Nephron (organoid): ENCODE data around the gene MAGI3.

ENCODE experiments used
- H3K27ac Mint-ChIP-seq, 3 experiments: 2 replicates each; pipeline ENCODE4 v1.8.0; 2020; ENCODE audit warnings: mixed read lengths in 3 of 3, mild to moderate bottlenecking in 2 of 3, moderate library complexity in 1 of 3
- H3K27me3 Mint-ChIP-seq: 2 replicates; pipeline ENCODE4 v1.8.0; 2021; ENCODE audit warnings: low read depth, mild to moderate bottlenecking, moderate library complexity, mixed read lengths
- H3K36me3 Mint-ChIP-seq: 2 replicates; pipeline ENCODE4 v1.8.0; 2020; ENCODE audit warnings: low read depth, mixed read lengths
- H3K4me1 Mint-ChIP-seq: 2 replicates; pipeline ENCODE4 v1.8.0; 2020; ENCODE audit warnings: mixed read lengths
- H3K4me3 Mint-ChIP-seq, 3 experiments: 2 replicates each; pipeline ENCODE4 v1.8.0; 2020; ENCODE audit warnings: mild to moderate bottlenecking in 3 of 3, mixed read lengths in 3 of 3, moderate library complexity in 2 of 3
- H3K9me3 Mint-ChIP-seq: 2 replicates; pipeline ENCODE4 v1.8.0; 2020; ENCODE audit warnings: mixed read lengths
- TF ChIP-seq, protein P1 (sequence below), 3 experiments: fragments of 200-600 bp; sonication (generic); IDR thresholded peaks; one replicate each; pipeline ENCODE4 v1.5.0; 2021; ENCODE audit warnings: antibody characterized with exemption in 3 of 3; ENCODE audit not compliant: unreplicated experiment in 3 of 3

MAGI3 gene

DNA sequence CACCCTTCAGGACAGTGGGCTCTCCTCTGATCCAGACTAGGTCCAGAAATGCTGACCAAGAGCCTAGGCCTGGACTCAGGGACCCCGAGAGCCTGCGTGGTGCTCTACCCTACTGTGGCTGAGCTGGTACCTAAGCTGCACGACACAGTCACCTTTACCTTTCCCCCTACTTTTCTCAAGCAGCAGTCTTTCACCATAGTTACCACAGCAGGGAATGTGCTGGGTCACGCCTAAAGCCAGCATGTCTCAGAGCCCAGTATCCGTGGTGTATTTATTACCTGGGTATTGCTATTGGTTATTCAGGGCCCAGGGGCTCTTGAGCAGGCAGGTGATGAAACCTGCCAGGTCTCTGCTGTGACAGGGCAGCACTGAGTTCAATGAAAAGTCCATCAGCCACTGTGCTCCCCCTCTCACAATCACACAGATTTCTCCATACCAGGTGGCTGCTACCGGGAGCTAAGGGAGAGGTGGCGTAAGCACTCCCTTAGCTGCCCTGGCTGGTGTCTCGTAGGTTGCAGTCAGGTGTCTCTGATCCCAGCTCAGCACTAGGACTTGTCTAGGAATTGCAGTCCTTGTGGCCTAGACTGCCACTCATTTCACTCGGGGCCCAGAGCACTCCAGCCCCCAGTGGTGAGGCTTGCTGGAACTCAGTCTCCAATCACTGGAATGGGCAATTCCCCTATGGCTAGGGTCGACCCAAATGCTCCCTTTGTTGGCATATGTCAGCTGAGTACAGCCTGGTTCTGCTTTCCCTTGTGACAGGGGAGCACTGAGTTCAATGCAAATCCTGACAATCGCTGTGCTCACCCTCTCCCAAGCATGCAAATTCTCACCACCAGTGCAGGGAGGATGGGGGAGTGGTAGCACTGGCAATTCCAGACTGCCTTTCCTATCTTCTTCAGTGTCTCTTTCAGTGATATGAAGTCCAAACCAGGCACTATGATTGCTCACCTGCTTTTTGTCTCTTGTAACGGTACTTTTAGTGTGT lies 240.3 kb downstream of the MAGI3 start:
- Mint-ChIP-seq H3K36me3 (peaks cover 55% of the 10 kb centered on the region), H3K4me1 (no peaks in the 10 kb centered on the region), H3K27me3 (no peaks in the 10 kb centered on the region), H3K9me3 (peaks cover 43% of the 10 kb centered on the region), H3K4me3 (no peak overlapping the region), H3K27ac (no peak overlapping the region)
- TF ChIP-seq, protein P1, sequence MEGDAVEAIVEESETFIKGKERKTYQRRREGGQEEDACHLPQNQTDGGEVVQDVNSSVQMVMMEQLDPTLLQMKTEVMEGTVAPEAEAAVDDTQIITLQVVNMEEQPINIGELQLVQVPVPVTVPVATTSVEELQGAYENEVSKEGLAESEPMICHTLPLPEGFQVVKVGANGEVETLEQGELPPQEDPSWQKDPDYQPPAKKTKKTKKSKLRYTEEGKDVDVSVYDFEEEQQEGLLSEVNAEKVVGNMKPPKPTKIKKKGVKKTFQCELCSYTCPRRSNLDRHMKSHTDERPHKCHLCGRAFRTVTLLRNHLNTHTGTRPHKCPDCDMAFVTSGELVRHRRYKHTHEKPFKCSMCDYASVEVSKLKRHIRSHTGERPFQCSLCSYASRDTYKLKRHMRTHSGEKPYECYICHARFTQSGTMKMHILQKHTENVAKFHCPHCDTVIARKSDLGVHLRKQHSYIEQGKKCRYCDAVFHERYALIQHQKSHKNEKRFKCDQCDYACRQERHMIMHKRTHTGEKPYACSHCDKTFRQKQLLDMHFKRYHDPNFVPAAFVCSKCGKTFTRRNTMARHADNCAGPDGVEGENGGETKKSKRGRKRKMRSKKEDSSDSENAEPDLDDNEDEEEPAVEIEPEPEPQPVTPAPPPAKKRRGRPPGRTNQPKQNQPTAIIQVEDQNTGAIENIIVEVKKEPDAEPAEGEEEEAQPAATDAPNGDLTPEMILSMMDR (IDR thresholded peaks at IDR 0.05; ENCODE audit: unreplicated experiment in 3 of 3) = no peak

DNA sequence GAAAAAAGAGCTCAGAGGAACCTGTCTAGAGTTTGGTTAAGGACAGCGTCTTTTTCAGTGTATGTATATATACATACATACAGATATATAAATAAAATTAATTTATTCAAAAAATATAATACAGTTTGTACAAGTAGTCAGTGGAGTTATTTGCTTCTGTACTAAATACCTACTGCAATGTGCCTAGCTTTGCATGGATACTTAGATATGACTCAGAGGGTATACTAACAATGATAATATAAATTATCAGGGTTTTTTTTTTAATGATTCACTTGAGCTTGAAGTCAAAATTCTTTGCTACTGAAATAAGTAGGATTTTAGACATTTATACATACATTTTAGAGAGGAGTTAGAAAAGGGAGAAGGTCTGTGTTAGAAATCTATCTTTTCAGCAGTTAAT lies 251.1 kb downstream of the MAGI3 start:
- H3K36me3 Mint-ChIP-seq = peaks cover 46% of the 10 kb centered on the region
- H3K4me3 Mint-ChIP-seq = no peak overlapping the region
- TF ChIP-seq, protein P1 (IDR thresholded peaks at IDR 0.05; ENCODE audit: unreplicated experiment in 3 of 3) = no peak
- no peak overlapping the region for H3K27ac Mint-ChIP-seq
- H3K27me3 Mint-ChIP-seq = no peaks in the 10 kb centered on the region
- no peaks in the 10 kb centered on the region for H3K4me1 Mint-ChIP-seq
- H3K9me3 Mint-ChIP-seq = peaks cover 15% of the 10 kb centered on the region

DNA sequence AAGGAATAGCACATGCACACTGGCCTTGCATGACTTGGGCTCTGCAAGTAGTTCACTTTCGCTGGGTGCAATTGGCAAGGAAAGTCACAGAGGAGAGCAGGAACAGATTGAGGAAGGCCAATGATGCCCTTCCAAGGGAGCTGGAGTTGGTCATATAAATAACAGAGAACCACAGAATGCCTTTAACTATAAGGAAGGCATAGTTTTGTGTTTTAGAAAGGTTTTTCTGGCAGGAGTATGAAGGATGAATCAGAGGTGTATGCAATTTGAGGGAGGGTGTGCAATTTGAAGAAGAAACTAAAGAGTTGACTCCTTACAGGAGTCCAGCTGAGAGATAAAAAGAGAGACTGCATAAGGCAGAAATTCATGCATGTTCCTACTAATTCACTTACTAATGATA lies 256.8 kb downstream of the MAGI3 start:
- Mint-ChIP-seq H3K4me1 (peaks cover 5% of the 10 kb centered on the region), H3K9me3 (no peaks in the 10 kb centered on the region), H3K36me3 (peaks cover 25% of the 10 kb centered on the region), H3K4me3 (no peak overlapping the region), H3K27me3 (no peaks in the 10 kb centered on the region), H3K27ac (no peak overlapping the region)
- TF ChIP-seq, protein P1 (IDR thresholded peaks at IDR 0.05; ENCODE audit: unreplicated experiment in 3 of 3) = no peak

DNA sequence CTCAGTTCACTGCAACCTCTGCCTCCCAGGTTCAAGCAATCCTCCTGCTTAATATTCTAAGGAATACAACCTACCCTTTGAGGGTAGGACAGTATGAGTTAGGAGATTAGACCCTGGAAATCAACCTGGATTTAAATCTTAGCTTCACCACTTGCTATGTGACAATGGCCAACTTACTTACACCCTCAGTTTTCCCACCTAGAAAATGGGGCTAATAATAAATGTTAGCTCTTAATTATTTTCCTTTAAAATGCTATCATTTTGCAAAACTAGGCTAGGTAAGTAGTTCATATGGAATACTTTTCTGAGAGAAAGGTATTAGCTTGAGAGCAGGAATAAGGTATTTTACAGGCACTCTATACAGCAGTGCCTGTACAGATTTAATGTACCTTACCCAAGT lies 258.2 kb downstream of the MAGI3 start:
- TF ChIP-seq, protein P1 (IDR thresholded peaks at IDR 0.05; ENCODE audit: unreplicated experiment in 3 of 3) = no peak
- Mint-ChIP-seq H3K9me3 (no peaks in the 10 kb centered on the region), H3K27me3 (no peaks in the 10 kb centered on the region), H3K4me1 (peaks cover 5% of the 10 kb centered on the region), H3K27ac (no peak overlapping the region), H3K36me3 (peaks cover 26% of the 10 kb centered on the region), H3K4me3 (no peak overlapping the region)

DNA sequence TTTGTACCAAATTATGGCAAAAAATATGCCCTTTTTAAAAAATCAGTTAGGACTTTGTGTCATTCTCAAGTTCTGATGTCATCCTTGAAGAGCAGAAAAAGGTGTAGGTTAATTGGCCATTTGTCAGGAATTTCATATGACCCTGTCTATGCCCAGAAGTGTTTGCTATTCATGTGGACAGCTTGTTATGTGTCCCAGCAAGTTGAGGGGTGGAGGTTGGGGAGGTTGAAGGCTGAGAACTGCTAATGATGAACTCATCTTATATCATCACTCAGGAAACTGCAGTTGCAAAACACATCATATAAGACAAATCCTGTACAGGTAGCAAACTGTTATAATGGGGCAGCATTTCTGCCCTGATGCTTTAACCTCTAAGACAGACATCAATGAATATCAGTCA lies 262.5 kb downstream of the MAGI3 start:
- Mint-ChIP-seq H3K36me3 (peaks cover 12% of the 10 kb centered on the region), H3K4me3 (no peak overlapping the region), H3K9me3 (no peaks in the 10 kb centered on the region), H3K27me3 (no peaks in the 10 kb centered on the region), H3K27ac (no peak overlapping the region), H3K4me1 (peaks cover 17% of the 10 kb centered on the region)
- TF ChIP-seq, protein P1 (IDR thresholded peaks at IDR 0.05; ENCODE audit: unreplicated experiment in 3 of 3) = no peak

DNA sequence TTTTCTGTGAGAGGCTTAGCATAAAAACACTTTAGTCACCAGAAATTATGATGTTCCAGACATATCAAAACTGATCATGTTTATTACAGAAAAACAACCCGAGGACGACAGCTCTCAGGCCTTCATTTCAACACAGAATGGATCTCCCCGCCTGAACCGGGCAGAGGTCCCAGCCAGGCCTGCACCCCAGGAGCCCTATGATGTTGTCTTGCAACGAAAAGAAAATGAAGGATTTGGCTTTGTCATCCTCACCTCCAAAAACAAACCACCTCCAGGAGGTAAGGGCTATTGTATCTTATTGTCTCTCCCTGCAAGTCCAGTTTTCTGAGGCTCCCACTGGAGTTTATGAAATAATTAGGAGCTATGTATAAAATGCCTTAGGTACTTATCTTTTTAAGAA lies 263.4 kb downstream of the MAGI3 start:
- H3K4me1 Mint-ChIP-seq = peaks cover 21% of the 10 kb centered on the region
- H3K27me3 Mint-ChIP-seq = no peaks in the 10 kb centered on the region
- no peak overlapping the region for H3K4me3 Mint-ChIP-seq
- no peaks in the 10 kb centered on the region for H3K9me3 Mint-ChIP-seq
- TF ChIP-seq, protein P1 (IDR thresholded peaks at IDR 0.05; ENCODE audit: unreplicated experiment in 3 of 3) = no peak
- H3K36me3 Mint-ChIP-seq = peaks cover 15% of the 10 kb centered on the region
- no peak overlapping the region for H3K27ac Mint-ChIP-seq
